Skeletal muscle tissue (tissue), 4 donors: ENCODE data around the gene RASSF8. TPM values are rescaled to one million over a fixed set of nuclear protein-coding genes. Genes with fewer than 3 reads are reported as not detected.

Source experiments
- H3K27ac ChIP-seq: one replicate; pipeline ENCODE4 v1.7.0; 2013; ENCODE audit warnings: mild to moderate bottlenecking, low read depth, low read length, inconsistent platforms
- H3K27me3 ChIP-seq, 3 donors: one replicate each; pipeline ENCODE4 v1.7.0; 2013; ENCODE audit warnings: low read length in 3 of 3; ENCODE audit not compliant: control insufficient read depth in 3 of 3, insufficient read depth in 3 of 3
- H3K36me3 ChIP-seq, 3 donors: one replicate each; pipeline ENCODE4 v1.7.0; 2013; ENCODE audit warnings: low read length in 3 of 3; ENCODE audit not compliant: control insufficient read depth in 3 of 3, insufficient read depth in 3 of 3
- H3K4me1 ChIP-seq, 3 donors: one replicate each; pipeline ENCODE4 v1.7.0; 2013; ENCODE audit warnings: low read length in 3 of 3, mild to moderate bottlenecking in 3 of 3; ENCODE audit not compliant: control insufficient read depth in 3 of 3, insufficient read depth in 3 of 3
- H3K4me3 ChIP-seq, 3 donors: one replicate each; pipeline ENCODE4 v1.7.0; 2013; ENCODE audit warnings: low read length in 3 of 3
- H3K9ac ChIP-seq, 3 donors: one replicate each; pipeline ENCODE4 v1.7.0; 2013; ENCODE audit warnings: low read length in 3 of 3, mild to moderate bottlenecking in 3 of 3, moderate library complexity in 2 of 3, low read depth in 1 of 3
- H3K9me3 ChIP-seq, 3 donors: one replicate each; pipeline ENCODE4 v1.7.0; 2013; ENCODE audit warnings: low read length in 3 of 3; ENCODE audit not compliant: control insufficient read depth in 3 of 3
- total RNA-seq: library from RNA; depleted of rRNA; stranded (reverse); fragments of >200 nt; gene quantifications from one replicate; pipeline ENCODE4 v1.2.3, GENCODE V29; 2014
- donor health status: Osteomylitis.

The RASSF8 gene
- total RNA-seq, 1 donor from 2014 or later = 29.7 TPM

DNA sequence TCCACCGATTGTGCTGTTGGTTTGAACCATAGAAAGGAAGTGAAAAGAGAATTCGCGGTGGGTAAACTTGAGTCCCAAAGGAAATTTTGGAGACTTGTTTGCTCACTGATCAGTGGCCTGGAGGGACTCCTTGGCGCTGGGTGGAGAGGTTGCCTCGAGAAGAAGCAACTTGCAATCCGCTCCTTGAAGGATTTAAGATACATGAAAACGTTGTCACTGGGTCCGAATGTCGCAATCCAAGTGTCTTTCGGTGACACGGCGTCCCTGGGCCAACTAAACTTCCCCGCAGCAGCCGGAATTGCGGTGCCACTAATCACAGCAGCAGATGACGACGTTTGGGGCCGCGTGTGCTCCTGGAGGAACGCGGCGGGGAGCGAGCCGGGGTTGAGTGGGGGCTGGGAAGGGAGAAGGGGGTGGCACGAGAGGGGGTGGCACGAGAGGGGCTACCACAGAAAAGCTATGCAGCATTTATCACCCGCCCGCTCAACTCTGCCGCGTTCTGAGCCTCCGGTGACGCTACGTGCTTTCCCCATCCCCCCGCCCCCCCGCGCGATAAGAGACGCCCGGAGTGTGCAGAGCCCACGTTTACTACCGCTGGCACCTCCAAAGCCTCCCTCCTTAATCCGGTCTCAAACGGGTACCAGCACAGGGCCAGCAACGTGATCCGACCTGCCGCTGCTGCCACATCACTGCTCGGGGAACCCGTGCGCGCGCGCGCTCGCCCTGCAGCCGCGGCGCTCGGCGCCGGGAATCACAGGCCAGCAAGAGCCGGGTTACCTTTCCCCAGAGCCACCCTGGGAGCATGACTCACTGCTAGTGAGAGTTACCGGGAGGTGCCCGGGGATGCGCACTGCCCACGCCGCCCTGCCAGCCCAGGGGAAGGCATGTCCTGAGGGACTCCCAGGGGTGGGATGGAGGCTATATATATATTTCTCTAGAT, 167.2 kb downstream of the RASSF8 start:
- peaks cover 0 to 4% (median 0%) of the 10 kb centered on the region in 3 donors for H3K36me3 ChIP-seq
- H3K4me1 ChIP-seq = peaks cover 8 to 34% (median 24%) of the 10 kb centered on the region in 3 donors
- H3K9ac ChIP-seq = peak overlapping the region; percentile 84 to 98 (median 95)
- peak overlapping the region; percentile 100 for H3K27ac ChIP-seq
- no peaks in the 10 kb centered on the region for H3K27me3 ChIP-seq
- peak overlapping the region; percentile 86 to 95 (median 91) for H3K4me3 ChIP-seq
- H3K9me3 ChIP-seq = no peaks in the 10 kb centered on the region

DNA sequence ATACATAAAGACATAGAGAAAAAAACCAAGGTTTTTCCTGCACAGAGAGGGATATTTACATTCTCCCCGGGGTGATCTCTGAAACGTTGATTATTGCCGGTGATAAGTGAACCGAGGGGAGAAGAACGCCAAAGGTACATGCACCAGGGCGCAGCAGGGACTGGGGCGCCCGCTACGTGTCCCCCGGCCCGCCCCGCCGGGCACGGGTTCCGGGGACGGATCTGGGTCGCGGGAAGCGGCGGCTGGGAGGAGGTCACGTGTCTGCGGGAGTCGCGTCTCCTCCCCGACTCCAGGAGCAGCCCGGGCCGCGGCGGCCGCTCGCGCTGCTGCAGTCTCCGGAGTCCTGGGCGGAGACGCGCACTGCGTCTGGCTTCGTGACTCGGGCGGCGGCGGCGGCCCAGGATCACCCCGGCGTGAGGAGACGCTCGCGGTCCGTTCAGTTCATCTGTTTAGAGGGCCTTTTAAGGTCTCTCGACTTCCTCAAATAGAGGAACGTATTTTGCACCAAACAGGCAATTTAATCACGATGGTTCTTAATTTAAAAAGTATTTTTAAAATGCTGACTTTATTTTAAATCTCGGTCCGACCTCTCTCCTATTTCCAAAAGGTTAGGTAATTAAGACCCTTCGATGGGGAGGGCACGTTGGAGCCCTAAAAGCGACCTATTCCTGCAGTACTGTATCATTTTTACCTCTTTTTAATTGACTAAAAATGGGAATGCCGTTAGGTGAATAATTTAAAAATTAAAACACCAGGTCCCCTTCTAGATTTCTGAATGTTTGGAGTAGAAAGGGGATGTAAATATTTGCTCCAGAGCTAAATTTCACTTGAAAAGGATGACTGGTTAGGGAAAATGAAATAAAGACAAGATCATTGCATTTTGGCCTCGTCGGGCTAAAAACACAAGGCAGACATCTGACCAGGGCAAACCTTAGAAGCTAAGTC, 168.1 kb downstream of the RASSF8 start:
- peak overlapping the region; percentile 100 for H3K27ac ChIP-seq
- H3K4me1 ChIP-seq = peaks cover 8 to 34% (median 17%) of the 10 kb centered on the region in 3 donors
- H3K27me3 ChIP-seq = no peaks in the 10 kb centered on the region
- no peaks in the 10 kb centered on the region for H3K9me3 ChIP-seq
- peak overlapping the region; percentile 86 to 95 (median 91) for H3K4me3 ChIP-seq
- peak overlapping the region; percentile 84 to 98 (median 95) for H3K9ac ChIP-seq
- peaks cover 0 to 4% (median 0%) of the 10 kb centered on the region in 3 donors for H3K36me3 ChIP-seq

DNA sequence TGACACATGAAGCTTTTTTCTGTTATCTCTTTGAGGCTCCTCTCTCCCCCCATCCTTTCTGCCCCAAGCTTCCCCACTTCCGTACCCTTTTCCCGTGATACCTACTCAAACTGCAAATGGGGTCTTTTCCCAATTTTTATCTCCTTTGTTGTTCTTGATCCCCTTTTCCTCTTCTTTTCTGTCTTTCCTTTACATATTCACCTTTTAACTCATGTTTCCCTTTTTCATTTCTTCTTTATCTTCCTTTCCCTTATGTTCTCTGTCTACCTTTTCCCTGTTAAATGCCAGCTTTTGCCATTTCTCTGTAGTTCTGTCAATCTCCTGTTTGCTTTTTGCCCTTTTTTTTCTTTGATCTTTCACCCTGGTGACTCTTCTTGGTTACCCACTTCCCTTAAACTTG, 168.9 kb downstream of the RASSF8 start:
- peaks cover 0 to 4% (median 0%) of the 10 kb centered on the region in 3 donors for H3K36me3 ChIP-seq

DNA sequence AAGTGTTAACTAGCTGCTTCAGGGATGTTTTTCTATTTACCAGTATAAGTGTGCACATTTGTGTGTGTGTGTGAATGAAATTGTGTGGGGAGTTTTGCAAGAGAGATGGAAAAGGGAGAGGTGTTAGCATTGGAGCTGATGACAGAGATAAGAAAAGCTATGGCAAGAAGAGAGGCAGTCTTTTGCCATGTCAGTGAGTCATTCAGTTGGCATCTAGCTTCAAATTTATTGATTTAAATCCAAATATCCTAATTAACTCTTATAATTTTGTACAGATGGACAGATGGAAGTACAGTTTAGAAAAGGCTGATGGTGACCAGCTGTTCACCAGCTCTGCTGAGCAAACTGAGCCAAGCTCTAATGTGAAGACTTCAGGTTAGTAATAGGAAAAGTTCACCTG, 169.7 kb downstream of the RASSF8 start:
- Histone ChIP-seq H3K27me3 (no peaks in the 10 kb centered on the region), H3K4me1 (peaks cover 8 to 30% (median 13%) of the 10 kb centered on the region in 3 donors)

More for the DNA sequence above, 168.9 kb downstream of the RASSF8 start:
- Histone ChIP-seq H3K9ac (peak overlapping the region in 1 of 3 donors; percentile 95), H3K4me1 (peaks cover 8 to 34% (median 17%) of the 10 kb centered on the region in 3 donors), H3K27me3 (no peaks in the 10 kb centered on the region), H3K27ac (no peak overlapping the region), H3K9me3 (no peaks in the 10 kb centered on the region), H3K4me3 (no peak overlapping the region)

More for the DNA sequence above, 169.7 kb downstream of the RASSF8 start:
- Histone ChIP-seq H3K9me3 (no peaks in the 10 kb centered on the region), H3K4me3 (no peak overlapping the region), H3K36me3 (peaks cover 0 to 2% (median 0%) of the 10 kb centered on the region in 3 donors), H3K9ac (no peak overlapping the region), H3K27ac (no peak overlapping the region)

Other genes starting within 250 kb of the RASSF8 start
- gene BHLHE41, start 166.4 kb downstream of the RASSF8 start, total RNA-seq = 1.0 TPM
- 56.9 TPM for gene SSPN, start 236.9 kb downstream of the RASSF8 start, total RNA-seq